Stomach (tissue), 9 donors: Measurements from ENCODE around the gene NBEAL2. TPM values are rescaled to one million over a fixed set of nuclear protein-coding genes. Genes with fewer than 3 reads are reported as not detected.
"Not testable (repeated sequence)": the region's sequence is repeated elsewhere in the genome, so short reads cannot be mapped to it uniquely, and the experiment has no call there.

Experiments used
- DNase-seq, 2 donors: peaks; one replicate each; pipeline versions ENCODE4 v3.0.0 to v3.0.0-alpha.2; 2013 to 2019
- H3K27ac ChIP-seq, 5 donors: fragments of 200-600 bp in 4 of 5; sonication (generic) in 4 of 5; one replicate each; pipeline ENCODE4 v1.5.1; 2013 to 2019; ENCODE audit warnings: mild to moderate bottlenecking in 1 of 5, moderate library complexity in 1 of 5
- H3K27me3 ChIP-seq, 3 donors: fragments of 200-600 bp; sonication (generic); one replicate each; pipeline ENCODE4 v1.5.1; 2017 to 2019; ENCODE audit warnings: mixed run types in 1 of 3
- H3K36me3 ChIP-seq, 4 donors: fragments of 200-600 bp; sonication (generic); 1 replicate in 3 of 4; 2 replicates in 1 of 4; pipeline ENCODE4 v1.5.1; 2016 to 2019
- H3K4me1 ChIP-seq, 4 donors: fragments of 200-600 bp; sonication (generic); one replicate each; pipeline ENCODE4 v1.5.1; 2016 to 2019
- H3K4me3 ChIP-seq, 4 donors: fragments of 200-600 bp; sonication (generic) in 3 of 4; one replicate each; pipeline ENCODE4 v1.5.1; 2016 to 2019; ENCODE audit warnings: mild to moderate bottlenecking in 1 of 4
- H3K9me3 ChIP-seq, 4 donors: fragments of 200-600 bp; sonication (generic); one replicate each; pipeline ENCODE4 v1.5.1; 2016 to 2019
- CTCF ChIP-seq, 7 experiments: fragments of 450-650 bp in 4 of 7; fragments of 200-600 bp in 3 of 7; sonication (generic) in 3 of 7; IDR thresholded peaks; one replicate each; pipeline ENCODE4 v1.5.1; 2016 to 2019; ENCODE audit warnings: antibody characterized with exemption in 7 of 7, control low read depth in 2 of 7, mild to moderate bottlenecking in 1 of 7
- EP300 ChIP-seq: sonication (generic); formaldehyde crosslinking; IDR thresholded peaks from one replicate; pipeline ENCODE4 v1.6.1; 2017; ENCODE audit warnings: antibody characterized with exemption
- POLR2A ChIP-seq, 4 donors: fragments of 450-650 bp; IDR thresholded peaks; one replicate each; pipeline ENCODE4 v1.6.1; 2016; ENCODE audit warnings: antibody characterized with exemption in 4 of 4, control low read depth in 2 of 4, mild to moderate bottlenecking in 1 of 4, moderate library complexity in 1 of 4
- POLR2AphosphoS5 ChIP-seq, 3 donors: sonication (generic); formaldehyde crosslinking; IDR thresholded peaks; one replicate each; pipeline ENCODE4 v1.6.1; 2016; ENCODE audit warnings: antibody characterized with exemption in 3 of 3
- WGBS, 5 donors: extraction: QIAGEN DNeasy Blood & Tissue Kit in 3 of 5; methylation state at CpG; one replicate each; pipeline versions ENCODE4 v1.1.5 to v1.1.7; 2013 to 2018; 5-methylcytosine and 5-hydroxymethylcytosine counted together
- intact Hi-C: fragments of 100-400 bp; cut with DNase I; formaldehyde crosslinking; loops from one replicate; pipeline ENCODE4 v1.15.1; 2023; ENCODE audit warnings: low total_unique reads
- polyA plus RNA-seq, 3 donors: library from polyadenylated mRNA; stranded (reverse); fragments of 200-250 nt; gene quantifications; one replicate each; pipeline ENCODE4 v1.2.3, GENCODE V29; 2013
- total RNA-seq, 5 donors: library from RNA; depleted of rRNA; stranded (reverse); fragments of >200 nt; gene quantifications; one replicate each; pipeline versions ENCODE4 v1.1.0 to v1.2.3, GENCODE V29; 2014 to 2016
- donor health status: healthy with polysubstance abuse.
- donor health status: Bipolar disorder and iron deficiency.
- donor health status: healthy.

NBEAL2 gene
- total and polyA plus RNA-seq, 8 donors: 35.0 to 653 (median 214) TPM

GRCh38 chr3:46962990-46963389, 16.5 kb upstream of the NBEAL2 start:
- H3K9me3 ChIP-seq: no peaks in the 10 kb centered on the region
- peaks cover 0 to 13% (median 4%) of the 10 kb centered on the region in 4 donors for H3K36me3 ChIP-seq
- WGBS, 5 donors: 71 to 86% (median 75%) methylated on average over 1 of the region's 1 CpG
- DNase-seq: no peak
- H3K27ac ChIP-seq: peak overlapping the region in 1 of 5 donors; percentile 1
- intact Hi-C loops: no loop called here
- H3K4me1 ChIP-seq: peaks cover 61 to 78% (median 72%) of the 10 kb centered on the region in 4 donors
- H3K4me3 ChIP-seq: no peak overlapping the region
- TF ChIP-seq EP300 (no peak), CTCF (IDR thresholded peaks at IDR 0.05) (no peak), POLR2A (IDR thresholded peaks at IDR 0.05) (no peak), POLR2AphosphoS5 (IDR thresholded peaks at IDR 0.05) (no peak)
- no peaks in the 10 kb centered on the region for H3K27me3 ChIP-seq

GRCh38 chr3:46964038-46964590, 15.4 kb upstream of the NBEAL2 start:
- Histone ChIP-seq H3K36me3 (peaks cover 0 to 19% (median 6%) of the 10 kb centered on the region in 4 donors), H3K4me1 (peaks cover 61 to 82% (median 73%) of the 10 kb centered on the region in 4 donors)
- WGBS, 5 donors: 91 to 96% (median 95%) methylated on average over 10 to 36 of the region's 36 CpGs

GRCh38 chr3:46965151-46965550, 14.3 kb upstream of the NBEAL2 start:
- peaks cover 61 to 82% (median 73%) of the 10 kb centered on the region in 4 donors for H3K4me1 ChIP-seq
- 62 to 74% (median 73%) methylated on average over 6 of the region's 6 CpGs for WGBS, 5 donors
- intact Hi-C loops: no loop called here
- H3K27ac ChIP-seq: peak overlapping the region in 4 of 5 donors; percentile 19 to 53 (median 30)
- H3K27me3 ChIP-seq: no peaks in the 10 kb centered on the region
- DNase-seq: no peak
- no peak overlapping the region for H3K4me3 ChIP-seq
- H3K9me3 ChIP-seq: no peaks in the 10 kb centered on the region
- H3K36me3 ChIP-seq: peaks cover 0 to 19% (median 8%) of the 10 kb centered on the region in 4 donors
- TF ChIP-seq POLR2AphosphoS5 (IDR thresholded peaks at IDR 0.05) (no peak), POLR2A (IDR thresholded peaks at IDR 0.05) (no peak), CTCF (IDR thresholded peaks at IDR 0.05) (no peak), EP300 (no peak)

More at GRCh38 chr3:46964038-46964590, 15.4 kb upstream of the NBEAL2 start:
- H3K4me3 ChIP-seq, intact Hi-C loops, DNase-seq, H3K27me3 ChIP-seq, H3K9me3 ChIP-seq: not testable (repeated sequence)
- H3K27ac ChIP-seq: peak overlapping the region in 1 of 5 donors; percentile 39

GRCh38 chr3:46966811-46967210, 12.7 kb upstream of the NBEAL2 start:
- Histone ChIP-seq H3K9me3 (no peaks in the 10 kb centered on the region), H3K27ac (peak overlapping the region in 3 of 5 donors; percentile 26 to 40 (median 30)), H3K36me3 (peaks cover 0 to 19% (median 15%) of the 10 kb centered on the region in 4 donors), H3K27me3 (no peaks in the 10 kb centered on the region), H3K4me1 (peaks cover 63 to 82% (median 73%) of the 10 kb centered on the region in 4 donors), H3K4me3 (no peak overlapping the region)
- 66 to 80% (median 72%) methylated on average over 5 of the region's 5 CpGs for WGBS, 5 donors
- DNase-seq: no peak
- no peak for TF ChIP-seq CTCF (IDR thresholded peaks at IDR 0.05)
- no peak for TF ChIP-seq EP300
- no peak for TF ChIP-seq POLR2AphosphoS5 (IDR thresholded peaks at IDR 0.05)
- TF ChIP-seq POLR2A (IDR thresholded peaks at IDR 0.05): no peak
- intact Hi-C loops: no loop called here
